Non-pigmented ciliary epithelial cell (primary cell): ENCODE results near the gene SDC3.
"Not testable (repeated sequence)": the region's sequence is repeated elsewhere in the genome, so short reads cannot be mapped to it uniquely, and the experiment has no call there.

Experiments
- DNase-seq: peaks from one replicate; pipeline ENCODE4 v3.0.0-alpha.2; 2010; ENCODE audit warnings: low read depth

Gene SDC3

DNA sequence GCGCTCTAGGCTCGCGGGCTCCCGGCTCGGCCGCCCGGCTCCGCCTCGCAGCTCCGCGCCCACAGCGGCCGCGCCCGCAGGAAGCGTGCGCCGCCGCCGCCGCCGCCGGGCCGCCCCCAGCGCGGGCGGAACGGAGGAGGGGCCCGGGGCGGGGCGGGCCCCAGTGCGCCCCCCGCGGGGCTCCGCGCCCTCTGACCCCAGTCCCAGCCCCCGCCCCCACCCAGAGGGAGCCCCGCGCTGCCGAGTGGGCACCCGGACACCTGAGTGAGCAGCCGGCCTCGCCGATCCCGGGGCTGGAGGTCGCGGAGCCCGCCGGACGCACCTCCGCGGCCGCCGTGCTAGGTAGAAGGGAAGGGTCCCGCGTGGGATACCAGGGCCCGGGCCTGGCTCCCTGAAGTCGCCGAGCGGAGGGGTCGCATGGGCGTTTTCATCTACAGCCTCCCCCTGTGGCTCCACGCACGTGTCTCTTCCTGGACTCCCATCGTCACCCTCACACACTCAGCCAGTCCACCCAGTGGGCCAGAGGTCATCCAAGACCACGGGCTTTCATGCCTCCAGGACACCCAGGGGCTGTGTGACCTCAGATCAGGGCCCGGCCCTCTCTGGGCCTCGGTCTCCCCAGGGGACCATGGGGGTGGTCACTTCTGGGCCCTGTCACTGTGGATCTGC lies at the start of gene SDC3:
Gene SDC3, minus strand, starts transcription at position 63 of the 669 bp plus-strand sequence. CDS start 172 bp downstream, outside the sequence.
- no peak for DNase-seq

GRCh38 chr1:30957560-30958222 lies 49.1 kb upstream of the SDC3 start:
- no peak for DNase-seq

- no peak for DNase-seq
These were observed 47.0 kb upstream of the SDC3 start for GRCh38 chr1:30955448-30956015.

DNA sequence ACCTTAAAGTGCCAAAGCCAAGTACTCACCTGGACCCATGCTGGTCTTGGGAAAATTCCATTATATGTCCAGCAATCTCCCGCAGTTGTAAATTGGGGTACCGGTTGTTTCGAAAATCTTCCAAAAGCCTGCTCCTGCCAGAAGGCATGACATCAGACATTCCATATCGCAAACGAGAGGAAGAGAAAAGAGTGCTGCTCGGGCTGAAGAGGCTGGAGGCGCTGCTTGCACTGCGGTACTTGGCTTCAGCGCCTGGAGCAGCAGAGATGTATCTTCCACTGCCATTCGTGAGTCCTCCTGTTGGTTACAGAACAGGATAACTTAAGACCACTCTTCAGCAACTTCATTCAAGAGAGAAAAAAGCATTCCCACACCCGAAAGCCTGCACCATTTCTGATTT lies 45.1 kb upstream of the SDC3 start:
- DNase-seq: no peak

DNA sequence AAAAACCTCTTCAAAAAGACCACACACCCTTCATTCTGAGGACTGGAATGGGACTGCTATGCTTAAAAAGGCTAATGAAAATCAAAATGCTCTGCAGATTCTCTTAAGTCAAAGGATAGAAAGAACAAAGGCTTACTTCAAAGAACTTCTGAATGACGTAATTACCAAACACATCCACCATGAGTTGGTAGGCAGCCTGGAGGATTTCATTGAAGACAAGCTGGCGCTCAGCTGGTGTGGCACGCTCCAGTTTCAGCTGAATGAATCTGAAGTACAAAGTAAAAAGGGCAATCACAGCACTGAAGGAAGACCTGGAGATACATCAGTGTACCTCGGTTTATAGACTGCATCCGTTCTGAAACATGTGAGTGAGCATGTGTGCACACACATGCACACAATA lies 43.5 kb upstream of the SDC3 start:
- no peak for DNase-seq

GRCh38 chr1:30950700-30951099 lies 42.1 kb upstream of the SDC3 start:
- no peak for DNase-seq

DNA sequence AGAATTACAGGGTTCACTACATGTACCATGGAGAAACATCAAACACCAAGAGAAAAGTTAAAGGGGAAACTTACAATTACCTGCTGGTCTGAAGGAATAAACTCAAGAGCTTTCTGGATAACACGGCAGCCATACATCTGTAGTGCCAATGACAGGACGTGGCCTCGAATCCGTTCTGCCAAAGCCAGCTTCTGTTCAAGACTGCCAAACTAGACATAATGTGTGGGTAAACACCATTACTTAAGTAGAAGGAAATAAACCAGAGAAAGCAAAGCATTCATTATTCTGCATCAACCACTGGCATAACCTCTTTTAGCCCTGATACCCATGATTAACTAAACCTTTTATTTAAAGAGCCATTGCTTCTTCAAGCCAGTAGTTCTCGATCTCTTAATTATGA lies 41.5 kb upstream of the SDC3 start:
- no peak for DNase-seq

DNA sequence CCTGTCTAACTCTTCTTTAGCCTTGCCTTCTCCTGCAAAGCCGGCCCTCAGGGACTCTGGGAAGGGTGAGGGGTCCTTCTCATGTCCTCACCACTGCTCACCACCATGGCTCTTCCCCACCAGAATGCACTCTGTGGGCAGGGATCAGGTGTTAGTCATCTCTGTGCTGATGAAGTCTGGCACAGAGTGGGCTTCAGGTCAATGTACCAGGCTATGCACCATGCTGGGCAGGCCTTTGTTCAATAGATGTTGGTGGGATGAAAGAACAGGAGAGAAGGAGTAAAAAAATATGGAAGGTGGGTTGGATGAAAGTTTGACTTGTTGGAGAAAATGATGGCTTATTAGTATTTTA lies 40.9 kb upstream of the SDC3 start:
- DNase-seq: not testable (repeated sequence)

GRCh38 chr1:30948813-30949486 lies 40.4 kb upstream of the SDC3 start:
- not testable (repeated sequence) for DNase-seq

GRCh38 chr1:30948278-30948677 lies 39.7 kb upstream of the SDC3 start:
- no peak for DNase-seq

- DNase-seq: no peak
These were observed 38.7 kb upstream of the SDC3 start for GRCh38 chr1:30947212-30947611.

DNA sequence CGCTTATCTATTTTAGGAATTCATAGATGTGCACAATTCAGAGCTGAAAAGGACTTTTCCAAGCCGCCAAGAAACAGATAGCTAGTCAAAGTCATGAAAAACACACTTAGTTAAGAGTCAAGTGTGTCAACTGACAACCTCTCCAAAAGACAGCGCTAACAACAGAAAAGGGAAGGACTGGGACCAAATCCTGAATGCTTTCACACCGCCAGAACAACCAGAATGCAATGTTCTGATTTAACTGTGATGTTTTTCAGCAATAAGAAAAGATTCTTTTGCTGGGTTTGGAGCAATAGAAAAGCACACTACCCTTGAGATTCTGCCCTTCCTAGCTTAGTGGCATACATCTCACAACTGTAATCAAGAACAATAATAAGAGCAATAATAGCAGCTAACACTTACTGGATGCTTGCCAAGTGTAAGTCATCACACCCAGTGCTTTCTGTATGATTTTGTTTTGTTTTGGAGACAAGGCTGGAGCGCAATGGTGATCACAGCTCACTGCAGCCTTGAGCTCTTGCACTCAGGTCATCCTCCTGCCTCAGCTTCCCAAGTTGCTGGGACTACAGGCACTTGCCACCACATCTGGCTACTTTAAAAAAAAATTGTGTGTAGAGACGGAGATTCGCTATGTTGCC lies 33.9 kb upstream of the SDC3 start:
- DNase-seq: no peak

- DNase-seq: no peak
These were observed 32.0 kb upstream of the SDC3 start for GRCh38 chr1:30940541-30940940.

GRCh38 chr1:30936541-30937171 lies 28.1 kb upstream of the SDC3 start:
- DNase-seq: no peak

GRCh38 chr1:30935758-30936157 lies 27.2 kb upstream of the SDC3 start:
- not testable (repeated sequence) for DNase-seq

- no peak for DNase-seq
These were observed 26.1 kb upstream of the SDC3 start for GRCh38 chr1:30934613-30935012.

- no peak for DNase-seq
These were observed 25.3 kb upstream of the SDC3 start for GRCh38 chr1:30933874-30934252.

GRCh38 chr1:30930631-30931173 lies 22.1 kb upstream of the SDC3 start:
- DNase-seq: no peak

GRCh38 chr1:30929944-30930525 lies 21.5 kb upstream of the SDC3 start:
- no peak for DNase-seq

DNA sequence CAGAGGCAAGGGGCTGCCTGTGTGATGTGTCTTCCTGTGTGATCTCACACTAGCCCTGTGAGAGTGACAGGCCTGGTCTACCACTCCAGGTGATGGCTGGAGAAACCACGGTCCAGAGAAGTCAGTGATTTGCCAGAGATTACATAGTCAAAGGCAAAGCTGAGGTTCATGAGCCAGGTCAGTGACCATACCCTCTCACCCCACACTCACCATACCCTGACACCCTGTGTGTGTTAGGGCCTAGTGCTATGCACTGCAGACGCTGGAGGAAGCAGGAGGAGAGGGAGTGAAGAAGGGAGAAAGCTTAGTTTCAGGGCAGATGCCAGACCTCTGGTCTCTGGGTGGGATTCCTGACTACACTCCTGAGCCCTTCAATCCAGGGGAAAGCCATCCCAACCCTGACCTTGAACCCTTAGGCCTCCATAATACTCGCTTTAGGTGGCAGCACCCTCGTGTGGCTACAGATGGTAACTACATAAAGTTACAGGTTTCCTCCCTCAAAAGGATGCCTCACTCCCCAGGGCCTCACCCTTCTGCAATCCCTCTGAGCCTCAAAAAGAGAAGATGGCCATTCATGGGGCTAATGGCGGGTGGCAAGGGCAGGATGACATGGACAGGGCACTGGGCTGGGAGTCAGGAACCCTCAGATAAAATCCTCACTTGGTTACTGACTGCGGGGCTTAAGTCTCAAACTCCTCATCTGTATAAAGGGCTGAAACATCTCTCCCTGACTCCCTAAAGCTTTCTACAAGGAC lies 20.8 kb upstream of the SDC3 start:
- DNase-seq: no peak

DNA sequence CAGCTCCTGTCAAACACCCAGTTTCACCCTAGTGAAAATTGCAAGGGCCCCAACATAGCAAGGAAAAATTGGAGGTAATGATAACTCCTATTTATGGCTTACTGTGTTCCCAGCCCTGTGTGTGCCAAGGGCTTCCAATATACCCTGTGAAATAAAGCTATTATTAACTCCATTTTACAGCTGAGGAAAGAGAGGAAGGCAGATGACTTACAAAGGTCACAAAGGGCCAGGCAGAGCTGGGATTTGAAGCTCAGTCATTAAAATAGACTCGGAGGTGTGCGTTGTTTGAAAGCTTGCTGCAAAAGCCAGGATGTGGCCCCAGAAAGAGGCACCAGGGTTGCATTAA lies 20.2 kb upstream of the SDC3 start:
- DNase-seq: no peak
